ENCODE measurements around the gene EBF3. TPM values are rescaled to one million over a fixed set of nuclear protein-coding genes. Genes with fewer than 3 reads are reported as not detected.

EBF3 gene
- total and polyA plus RNA-seq, 9 of the 15 experiments (the other 6 are each of a cell fraction or from before 2014, with no cell fraction given), result not detected

- no peak for FAIRE-seq
- no peaks in the 10 kb centered on the region for H3K79me2 ChIP-seq (ENCODE audit: control insufficient read depth, insufficient read depth, low read length)
- no peaks in the 10 kb centered on the region for H4K20me1 ChIP-seq (replicated peaks; ENCODE audit: control insufficient read depth, insufficient read depth, low read length)
- H2AFZ ChIP-seq (ENCODE audit: low read depth, low read length), result no peak overlapping the region
- no peaks in the 10 kb centered on the region for H3K9me1 ChIP-seq (ENCODE audit: control insufficient read depth, insufficient read depth, low read length)
- peaks cover 2 to 38% of the 10 kb centered on the region in 2 experiments; a peak in 3 of 5 replicates for H3K27me3 ChIP-seq (ENCODE audit: control insufficient read depth in 2 of 2, insufficient read depth in 2 of 2, low read length in 2 of 2)
- ChIA-PET POLR2A (no interaction called here), CTCF (ENCODE audit: low intra/inter-chr PET ratio) (no interaction called here)
- no TSS peak for BruUV-seq (replicated peaks)
- H3K9ac ChIP-seq (ENCODE audit: insufficient read depth in 1 of 2, low read depth in 2 of 2, low read length in 2 of 2), result no peak overlapping the region
- intact Hi-C loops (cut with micrococcal nuclease) (no loop called here), in situ Hi-C loops (cut with MboI) (no loop called here)
- H3K4me2 ChIP-seq (ENCODE audit: insufficient read depth, low read length), result no peak overlapping the region
- H3K36me3 ChIP-seq (ENCODE audit: control insufficient read depth, insufficient read depth, low read length), result no peaks in the 10 kb centered on the region
- WGBS (ENCODE audit: insufficient coverage, low coverage, missing lambda C conversion rate), result 0% methylated on average over 11 of the region's 15 CpGs
- no peaks in the 10 kb centered on the region for H3K9me3 ChIP-seq (replicated peaks; ENCODE audit: control insufficient read depth, insufficient read depth, low read depth, low read length)
- H3K4me1 ChIP-seq (replicated peaks in 1 of 2; ENCODE audit: control insufficient read depth in 2 of 2, insufficient read depth in 2 of 2, low read length in 2 of 2), result no peaks in the 10 kb centered on the region
- no peak overlapping the region for H3K4me3 ChIP-seq
- ATAC-seq, result no peak
- DNase-seq (ENCODE audit: extremely low read depth in 1 of 4, low spot score in 3 of 4), result no peak
- H3K27ac ChIP-seq (ENCODE audit: extremely low read depth, low read depth, low read length), result no peak overlapping the region
- TF ChIP-seq PML (IDR thresholded peaks at IDR 0.05; ENCODE audit: low read length) (no peak), SLC30A9 (CRISPR knock-in tag; IDR thresholded peaks at IDR 0.05) (no peak), GABPA (tag; conservative IDR thresholded peaks at IDR 0.05; ENCODE audit: low read depth) (no peak), TRIM24 (IDR thresholded peaks at IDR 0.05) (no peak), GMEB1 (CRISPR knock-in tag; IDR thresholded peaks at IDR 0.05) (no peak), CSDE1 (IDR thresholded peaks at IDR 0.05) (no peak), GTF2E2 (tag; IDR thresholded peaks at IDR 0.05) (no peak), TBL1XR1 (IDR thresholded peaks at IDR 0.05; ENCODE audit: low read length in 2 of 2) (no peak), POU5F1 (IDR thresholded peaks at IDR 0.05; ENCODE audit: borderline replicate concordance, low read depth, low read length, partially characterized antibody) (no peak), STAG1 (CRISPR knock-in tag; IDR thresholded peaks at IDR 0.05; ENCODE audit: borderline replicate concordance) (no peak), TRIM25 (IDR thresholded peaks at IDR 0.05; ENCODE audit: borderline replicate concordance) (no peak), ZNF224 (CRISPR knock-in tag; IDR thresholded peaks at IDR 0.05) (no peak), ZNF140 (CRISPR knock-in tag; IDR thresholded peaks at IDR 0.05) (no peak), SRSF7 (optimal IDR thresholded peaks at IDR 0.05; ENCODE audit: low read depth, low read length) (no peak), RBM17 (IDR thresholded peaks at IDR 0.05; ENCODE audit: borderline replicate concordance, low read depth, low read length) (no peak), TEAD1 (CRISPR knock-in tag; IDR thresholded peaks at IDR 0.05) (no peak), KDM5B (IDR thresholded peaks at IDR 0.05; ENCODE audit: insufficient replicate concordance, low read depth, low read length) (no peak), CREB3 (tag; conservative IDR thresholded peaks at IDR 0.05; ENCODE audit: low read depth) (no peak)
Observed at GRCh38 chr10:129901389-129902006, 62.6 kb downstream of the EBF3 start.
